Activated naive CD4-positive, alpha-beta T cell treated with anti-CD3 and anti-CD28 coated beads, Interleukin-2, amount 50 U/mL, for 24 hours (primary cell): ENCODE measurements around the gene HLTF.
A peak's percentile ranks its signal among the peaks of the same experiment; 100 is the strongest.

ENCODE experiments used
- H3K27ac Mint-ChIP-seq: one replicate; pipeline ENCODE4 v1.8.0; 2021; ENCODE audit warnings: mild to moderate bottlenecking, mixed read lengths
- H3K27me3 Mint-ChIP-seq: one replicate; pipeline ENCODE4 v1.8.0; 2021; ENCODE audit warnings: mixed read lengths
- H3K36me3 Mint-ChIP-seq: one replicate; pipeline ENCODE4 v1.8.0; 2021; ENCODE audit warnings: mixed read lengths
- H3K4me1 Mint-ChIP-seq: one replicate; pipeline ENCODE4 v1.8.0; 2021; ENCODE audit warnings: mixed read lengths
- H3K4me3 Mint-ChIP-seq: one replicate; pipeline ENCODE4 v1.8.0; 2021; ENCODE audit warnings: mild to moderate bottlenecking, mixed read lengths
- H3K9me3 Mint-ChIP-seq: one replicate; pipeline ENCODE4 v1.8.0; 2021; ENCODE audit warnings: mixed read lengths

Gene HLTF

DNA sequence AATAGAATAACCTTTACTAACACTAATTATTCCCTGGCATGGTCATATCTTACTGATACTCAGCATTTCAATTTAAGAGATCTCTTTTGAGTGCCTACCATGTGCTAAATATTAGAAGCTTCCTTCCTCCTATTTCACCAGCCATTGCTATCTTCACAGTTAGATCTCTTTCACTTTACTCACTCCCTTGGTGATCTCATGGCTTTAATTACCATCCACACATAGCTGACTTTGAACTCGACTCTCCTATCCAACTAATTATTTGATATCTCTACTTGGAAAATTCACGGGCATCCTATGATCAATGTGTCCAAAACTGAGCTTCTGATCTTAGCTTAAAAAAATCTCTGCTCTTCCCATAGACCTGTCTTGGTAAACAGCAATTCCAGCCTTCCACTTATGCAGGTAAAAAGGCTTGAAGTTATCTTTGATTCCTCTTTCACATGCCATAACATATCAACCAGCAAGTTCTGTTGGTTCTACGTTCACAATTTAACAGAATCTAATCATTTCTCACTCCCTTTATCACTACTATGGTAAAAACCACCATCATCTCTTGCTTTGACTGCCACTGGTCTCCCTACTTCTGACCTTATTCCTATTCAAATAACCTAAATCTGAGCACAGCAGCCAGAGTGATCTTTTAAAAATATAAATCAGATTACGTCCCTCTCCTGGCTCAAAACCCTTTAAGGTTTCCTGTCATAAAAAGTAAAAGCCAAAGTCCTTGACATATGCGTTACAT lies 41.8 kb downstream of the HLTF start:
- H3K27me3 Mint-ChIP-seq, result no peaks in the 10 kb centered on the region
- peaks cover 29% of the 10 kb centered on the region for H3K4me1 Mint-ChIP-seq
- H3K4me3 Mint-ChIP-seq, result no peak overlapping the region
- no peaks in the 10 kb centered on the region for H3K9me3 Mint-ChIP-seq
- H3K27ac Mint-ChIP-seq, result peak overlapping the region; percentile 33
- H3K36me3 Mint-ChIP-seq, result peaks cover 39% of the 10 kb centered on the region

DNA sequence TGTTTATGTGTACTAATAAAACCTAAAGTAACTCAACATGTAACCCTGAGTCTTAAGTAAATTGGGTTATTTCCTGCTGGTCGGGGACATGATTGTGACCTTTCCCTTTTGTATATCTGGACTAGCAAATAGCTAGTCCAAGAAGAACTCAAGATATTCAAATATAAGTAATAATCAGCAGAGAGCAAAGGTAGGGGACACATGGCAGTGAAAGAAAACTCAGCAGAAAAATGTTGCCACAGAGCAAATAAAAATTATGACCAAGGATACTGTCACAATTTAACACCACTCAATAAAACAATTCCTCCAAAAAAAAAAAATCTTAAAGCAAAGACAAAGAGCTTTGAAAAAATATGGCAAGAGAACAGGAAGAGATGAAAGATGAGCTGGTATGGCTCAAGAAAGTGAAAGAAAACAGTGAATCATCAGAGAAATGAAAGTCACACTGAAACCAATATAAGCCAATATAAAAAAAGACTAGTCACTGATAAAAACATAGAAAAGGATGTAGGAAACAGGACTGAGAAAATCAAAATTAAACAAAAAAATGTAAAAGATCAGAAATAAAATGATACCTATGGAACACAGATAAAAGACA lies 43.4 kb downstream of the HLTF start:
- Mint-ChIP-seq H3K27ac (peak overlapping the region; percentile 56), H3K4me3 (peak overlapping the region; percentile 28), H3K27me3 (no peaks in the 10 kb centered on the region), H3K36me3 (peaks cover 38% of the 10 kb centered on the region), H3K4me1 (peaks cover 29% of the 10 kb centered on the region), H3K9me3 (no peaks in the 10 kb centered on the region)

DNA sequence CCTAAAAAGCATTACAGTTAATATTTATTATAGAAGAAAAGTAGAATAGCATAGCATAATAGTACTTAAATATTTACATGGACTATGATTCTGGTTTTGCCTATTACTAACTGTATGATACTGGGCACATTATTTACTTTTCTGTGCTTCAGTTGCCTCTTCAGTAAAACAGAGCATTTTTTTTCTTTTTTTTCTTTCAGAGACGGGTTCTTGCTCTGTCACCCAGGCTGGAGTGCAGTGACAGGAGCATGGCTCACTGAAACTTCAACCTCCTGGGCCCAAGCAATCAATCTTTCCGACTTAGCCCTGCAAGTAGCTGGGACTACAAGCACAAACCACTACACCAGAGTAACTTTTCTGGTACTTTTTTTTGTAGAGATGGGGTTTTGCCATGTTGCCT lies 48.0 kb downstream of the HLTF start:
- Mint-ChIP-seq H3K27ac (no peak overlapping the region), H3K27me3 (no peaks in the 10 kb centered on the region), H3K4me1 (peaks cover 16% of the 10 kb centered on the region), H3K36me3 (peaks cover 15% of the 10 kb centered on the region), H3K9me3 (no peaks in the 10 kb centered on the region), H3K4me3 (no peak overlapping the region)

DNA sequence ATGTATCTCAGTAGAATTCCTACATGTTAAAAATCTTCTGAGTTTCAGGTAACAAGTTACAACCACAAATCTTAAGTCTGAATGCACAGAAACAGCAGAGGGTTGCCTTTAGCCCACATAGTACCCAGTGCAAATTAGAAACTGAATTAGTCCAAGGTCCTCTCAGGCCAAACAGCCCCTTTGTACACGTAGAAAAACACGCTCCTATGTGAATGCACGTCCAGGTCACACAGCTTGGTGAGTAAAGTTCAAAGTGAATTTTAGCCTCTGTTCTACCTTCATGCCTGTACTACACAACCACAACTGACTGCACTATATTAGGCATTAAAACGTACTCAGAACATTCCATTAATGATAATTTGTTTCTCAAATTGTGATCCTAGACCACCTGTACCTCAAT lies 48.6 kb downstream of the HLTF start:
- no peaks in the 10 kb centered on the region for H3K9me3 Mint-ChIP-seq
- no peak overlapping the region for H3K4me3 Mint-ChIP-seq
- H3K27me3 Mint-ChIP-seq, result no peaks in the 10 kb centered on the region
- H3K36me3 Mint-ChIP-seq, result peaks cover 13% of the 10 kb centered on the region
- H3K4me1 Mint-ChIP-seq, result peaks cover 10% of the 10 kb centered on the region
- H3K27ac Mint-ChIP-seq, result no peak overlapping the region

DNA sequence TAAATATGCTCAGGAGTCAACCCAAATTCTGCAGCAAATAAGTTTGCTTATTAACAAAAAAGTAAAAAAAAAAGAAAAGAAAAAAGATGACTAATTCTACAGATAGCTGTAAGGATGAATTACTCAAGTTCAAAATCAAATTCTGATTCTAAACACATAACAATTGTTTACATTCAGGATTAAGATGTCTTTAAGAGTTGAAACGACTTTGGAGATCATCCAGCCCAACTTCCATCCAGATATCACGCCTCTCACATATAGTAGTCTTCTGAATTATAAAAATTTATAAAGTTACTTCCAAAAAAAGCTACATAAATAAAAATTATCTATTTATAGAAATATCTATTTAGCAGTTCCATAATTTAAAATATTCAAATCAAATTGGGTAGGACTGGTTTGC lies 55.2 kb downstream of the HLTF start:
- Mint-ChIP-seq H3K9me3 (no peaks in the 10 kb centered on the region), H3K27me3 (no peaks in the 10 kb centered on the region), H3K4me3 (no peak overlapping the region), H3K4me1 (no peaks in the 10 kb centered on the region), H3K36me3 (peaks cover 6% of the 10 kb centered on the region), H3K27ac (no peak overlapping the region)

DNA sequence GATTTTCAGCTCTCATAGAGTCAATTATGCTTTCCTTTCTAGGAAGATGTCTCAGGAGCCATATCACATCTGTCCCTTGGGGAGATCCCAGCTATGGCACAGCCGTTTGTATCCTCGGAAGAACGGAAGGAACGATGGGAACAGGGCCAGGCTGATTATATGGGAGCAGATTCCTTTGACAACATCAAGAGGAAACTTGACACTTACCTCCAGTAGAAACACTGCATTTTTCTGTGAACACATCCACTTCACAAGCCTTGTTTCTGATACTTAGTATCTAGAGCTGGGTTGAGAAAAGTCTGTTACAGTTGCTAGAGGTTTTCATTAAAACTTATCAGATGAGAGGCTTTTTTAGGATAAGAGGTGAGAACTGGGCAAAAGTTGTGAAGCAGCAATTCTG lies 59.6 kb downstream of the HLTF start:
- peaks cover 20% of the 10 kb centered on the region for H3K36me3 Mint-ChIP-seq
- peaks cover 8% of the 10 kb centered on the region for H3K9me3 Mint-ChIP-seq
- H3K27ac Mint-ChIP-seq, result peak overlapping the region; percentile 68
- H3K4me3 Mint-ChIP-seq, result no peak overlapping the region
- H3K4me1 Mint-ChIP-seq, result no peaks in the 10 kb centered on the region
- no peaks in the 10 kb centered on the region for H3K27me3 Mint-ChIP-seq

DNA sequence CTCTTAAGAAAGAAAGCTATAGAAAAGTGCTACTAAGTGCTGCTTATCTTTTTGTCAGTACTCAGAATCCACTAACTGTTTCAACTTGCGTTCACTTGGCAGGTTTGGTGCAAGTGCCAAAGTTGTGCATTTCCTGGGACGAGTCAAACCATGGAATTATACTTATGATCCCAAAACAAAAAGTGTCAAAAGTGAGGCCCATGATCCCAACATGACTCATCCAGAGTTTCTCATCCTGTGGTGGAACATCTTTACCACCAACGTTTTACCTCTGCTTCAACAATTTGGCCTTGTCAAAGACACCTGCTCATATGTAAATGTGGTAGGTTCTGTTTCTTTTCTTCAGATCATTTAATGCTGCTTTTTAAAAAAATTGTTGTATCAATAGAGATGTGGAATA lies 62.4 kb downstream of the HLTF start:
- Mint-ChIP-seq H3K9me3 (peaks cover 8% of the 10 kb centered on the region), H3K36me3 (peaks cover 25% of the 10 kb centered on the region), H3K4me1 (peaks cover 3% of the 10 kb centered on the region)

DNA sequence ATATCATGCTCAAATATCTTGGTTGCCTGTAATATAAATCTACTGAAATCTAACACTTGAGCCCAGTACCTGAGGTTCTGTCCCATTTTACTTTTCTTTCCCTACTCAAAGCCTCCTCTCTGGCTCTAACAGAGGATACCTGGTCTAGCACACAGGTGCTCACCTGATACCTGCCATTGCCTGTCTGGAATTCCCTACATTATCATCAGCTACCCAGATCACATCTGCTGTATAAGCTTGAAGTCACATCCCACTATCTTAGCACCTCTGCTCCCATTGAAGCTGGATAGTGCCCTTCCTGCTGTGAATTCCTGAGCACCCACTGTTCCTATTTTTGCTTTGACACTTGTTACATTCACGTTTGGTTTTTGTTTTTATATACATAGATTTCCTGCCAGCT lies 64.5 kb downstream of the HLTF start:
- H3K4me3 Mint-ChIP-seq, result no peak overlapping the region

More for the DNA sequence above, 62.4 kb downstream of the HLTF start:
- H3K27ac Mint-ChIP-seq, result no peak overlapping the region
- H3K4me3 Mint-ChIP-seq, result no peak overlapping the region
- no peaks in the 10 kb centered on the region for H3K27me3 Mint-ChIP-seq

DNA sequence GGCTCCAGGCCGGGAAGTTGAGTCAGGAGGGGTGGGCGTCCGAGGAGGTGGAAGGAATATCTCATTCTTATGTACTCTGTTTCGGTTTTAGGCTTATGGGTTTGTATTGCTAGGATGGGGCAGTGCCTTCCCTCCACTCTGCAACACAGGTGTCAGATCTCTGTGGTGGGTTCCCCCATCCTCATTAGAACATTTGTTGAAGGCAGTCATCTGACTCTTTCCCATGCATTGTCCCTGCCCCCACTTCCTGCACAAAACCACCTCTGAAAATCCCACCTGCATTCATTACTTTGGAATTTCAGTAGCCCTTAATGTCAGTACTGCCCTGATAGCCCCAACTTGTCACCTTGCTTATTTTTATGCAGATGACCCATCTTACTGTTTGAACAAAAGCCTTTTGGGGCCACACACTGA lies 65.5 kb downstream of the HLTF start:
- no peaks in the 10 kb centered on the region for H3K27me3 Mint-ChIP-seq
- H3K36me3 Mint-ChIP-seq, result peaks cover 23% of the 10 kb centered on the region
- H3K4me1 Mint-ChIP-seq, result peaks cover 3% of the 10 kb centered on the region
- H3K27ac Mint-ChIP-seq, result no peak overlapping the region
- no peak overlapping the region for H3K4me3 Mint-ChIP-seq
- H3K9me3 Mint-ChIP-seq, result peaks cover 8% of the 10 kb centered on the region

More for the DNA sequence above, 64.5 kb downstream of the HLTF start:
- H3K27ac Mint-ChIP-seq, result no peak overlapping the region
- peaks cover 25% of the 10 kb centered on the region for H3K36me3 Mint-ChIP-seq
- no peaks in the 10 kb centered on the region for H3K27me3 Mint-ChIP-seq
- peaks cover 3% of the 10 kb centered on the region for H3K4me1 Mint-ChIP-seq
- peaks cover 8% of the 10 kb centered on the region for H3K9me3 Mint-ChIP-seq

DNA sequence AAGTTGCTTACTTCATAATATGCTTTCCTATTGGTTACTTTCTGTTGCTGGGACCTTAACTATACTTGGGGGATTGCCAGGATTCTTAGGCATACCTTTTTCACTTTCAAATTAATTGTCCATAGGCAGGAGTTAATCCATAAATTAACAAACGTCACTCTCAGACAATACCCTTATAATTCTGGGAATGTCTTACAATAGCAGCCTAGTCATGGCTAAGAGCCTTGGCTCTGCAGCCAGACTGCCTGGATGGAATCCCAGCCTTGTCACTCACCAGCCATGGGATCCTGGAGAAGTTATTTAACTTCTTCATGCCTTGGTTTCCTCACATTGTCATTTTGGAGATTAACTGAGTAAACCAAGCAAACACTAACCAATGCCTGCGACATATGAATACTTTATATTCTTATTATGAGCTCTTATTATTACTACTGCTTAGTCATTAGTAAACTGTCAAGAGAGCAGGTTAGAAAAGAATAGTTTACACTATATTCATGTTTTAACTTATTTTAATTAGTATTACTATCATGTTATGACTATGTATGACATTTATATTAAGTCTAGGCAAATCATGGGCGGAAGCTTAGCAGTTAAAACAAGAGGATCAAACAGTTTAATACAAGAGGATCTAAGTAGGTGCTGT lies 66.0 kb downstream of the HLTF start:
- Mint-ChIP-seq H3K9me3 (peaks cover 8% of the 10 kb centered on the region), H3K4me3 (no peak overlapping the region), H3K27me3 (no peaks in the 10 kb centered on the region), H3K4me1 (peaks cover 5% of the 10 kb centered on the region), H3K27ac (no peak overlapping the region), H3K36me3 (peaks cover 27% of the 10 kb centered on the region)

DNA sequence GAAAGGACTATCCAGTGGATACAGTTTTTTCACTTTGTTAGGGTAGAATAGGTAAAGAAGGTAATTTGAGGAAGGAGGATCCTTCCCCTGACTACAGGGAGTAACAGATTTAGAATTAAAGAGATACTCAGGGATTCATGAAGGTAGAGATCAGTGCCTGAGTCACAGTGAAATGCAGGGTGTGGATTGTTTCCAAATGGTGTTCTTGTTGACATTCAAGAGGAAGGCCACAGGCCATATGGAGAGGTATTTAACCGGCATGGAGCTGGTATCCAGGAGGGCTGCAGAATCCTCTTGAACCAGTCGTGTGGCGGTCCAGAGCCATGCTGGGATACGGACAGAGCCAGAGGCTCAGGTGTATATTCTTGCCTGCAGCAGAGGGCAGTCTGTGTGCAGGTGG lies 66.8 kb downstream of the HLTF start:
- H3K36me3 Mint-ChIP-seq, result peaks cover 24% of the 10 kb centered on the region
- H3K27me3 Mint-ChIP-seq, result no peaks in the 10 kb centered on the region
- no peak overlapping the region for H3K4me3 Mint-ChIP-seq
- H3K27ac Mint-ChIP-seq, result no peak overlapping the region
- peaks cover 2% of the 10 kb centered on the region for H3K9me3 Mint-ChIP-seq
- H3K4me1 Mint-ChIP-seq, result peaks cover 8% of the 10 kb centered on the region

DNA sequence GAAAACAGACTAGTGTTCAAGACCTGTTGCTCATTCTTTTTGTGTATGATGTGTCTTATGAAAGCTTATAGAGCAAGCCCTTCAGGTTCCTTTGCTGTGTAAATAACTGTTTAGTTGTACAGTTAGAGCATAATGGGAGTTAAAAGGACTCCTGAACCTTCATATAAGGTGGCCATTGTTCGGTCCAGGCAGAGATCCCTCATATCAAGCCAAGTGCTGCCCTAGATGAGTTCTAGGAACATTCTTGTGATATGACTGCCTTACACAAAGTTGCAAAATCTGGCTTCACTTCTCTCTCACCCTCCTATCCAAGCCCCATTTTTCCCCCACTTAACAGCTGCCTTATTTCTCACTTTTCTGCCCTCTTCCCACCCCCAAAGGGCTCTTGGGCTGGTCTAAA lies 68.1 kb downstream of the HLTF start:
- H3K4me3 Mint-ChIP-seq, result no peak overlapping the region
- H3K27me3 Mint-ChIP-seq, result no peaks in the 10 kb centered on the region
- H3K36me3 Mint-ChIP-seq, result peaks cover 23% of the 10 kb centered on the region
- H3K27ac Mint-ChIP-seq, result peak overlapping the region; percentile 61
- peaks cover 8% of the 10 kb centered on the region for H3K4me1 Mint-ChIP-seq
- H3K9me3 Mint-ChIP-seq, result no peaks in the 10 kb centered on the region

DNA sequence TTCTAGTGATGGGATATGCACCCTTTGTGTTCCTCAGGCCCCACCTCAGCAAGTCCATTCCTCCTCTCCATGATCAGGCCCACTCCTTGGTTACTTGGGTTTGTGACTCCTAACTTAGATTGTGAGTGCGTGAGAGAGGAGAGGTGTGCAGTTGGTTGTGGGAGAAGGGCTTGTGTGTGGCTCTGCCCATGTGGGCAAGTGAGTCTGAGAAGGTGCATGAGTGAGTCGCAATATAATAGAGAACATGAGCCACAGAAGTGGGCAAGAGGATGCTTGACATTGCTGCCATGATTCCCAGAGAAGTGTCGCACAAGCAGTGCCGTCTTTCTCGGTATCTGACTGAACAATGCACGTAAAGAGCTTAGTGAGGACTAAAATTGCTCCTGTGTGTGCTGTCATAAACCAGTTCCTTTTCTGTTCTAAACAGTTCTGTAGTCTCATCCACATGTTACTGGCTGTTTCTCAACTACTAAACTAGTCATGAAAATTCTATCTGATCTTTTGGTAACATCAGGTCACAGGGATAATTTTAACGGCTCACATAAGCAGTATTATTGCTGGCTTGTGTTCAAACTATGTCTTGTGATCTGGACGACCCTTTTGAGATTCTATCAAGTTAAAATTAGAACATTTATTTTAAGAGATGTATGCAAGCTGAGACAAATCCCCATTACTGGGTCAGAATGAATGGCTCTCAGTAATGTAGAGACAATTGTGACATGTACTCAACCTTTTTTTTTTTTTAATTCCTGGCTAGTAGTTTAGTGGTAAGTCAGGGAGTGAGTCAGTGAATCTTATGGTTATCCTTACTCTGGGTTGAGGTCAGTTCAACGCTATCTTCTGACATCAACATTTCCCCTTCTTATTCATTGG lies 69.4 kb downstream of the HLTF start:
- no peak overlapping the region for H3K27ac Mint-ChIP-seq

DNA sequence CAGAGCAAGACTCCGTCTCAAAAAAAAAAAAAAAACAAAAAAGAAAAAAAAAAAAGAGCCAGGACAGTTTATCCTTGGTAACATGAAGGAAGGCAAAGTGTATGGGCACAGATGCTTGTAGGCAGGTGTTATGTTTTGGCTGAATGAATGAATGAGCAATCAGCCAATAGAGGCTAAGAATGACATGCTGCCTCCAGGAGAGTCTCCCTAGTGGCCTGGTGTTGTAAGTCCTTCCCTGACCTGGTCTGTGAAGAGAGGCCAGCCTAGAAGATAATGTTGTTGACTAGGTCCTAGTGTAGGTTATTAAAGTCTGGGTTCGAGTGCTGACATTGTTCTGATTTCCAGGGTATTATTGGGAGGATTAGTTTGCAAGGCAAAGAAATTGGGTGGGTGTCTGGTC lies 70.1 kb downstream of the HLTF start:
- Mint-ChIP-seq H3K27me3 (no peaks in the 10 kb centered on the region), H3K9me3 (no peaks in the 10 kb centered on the region), H3K4me1 (peaks cover 8% of the 10 kb centered on the region), H3K4me3 (no peak overlapping the region), H3K36me3 (peaks cover 22% of the 10 kb centered on the region), H3K27ac (no peak overlapping the region)

More for the DNA sequence above, 69.4 kb downstream of the HLTF start:
- H3K4me1 Mint-ChIP-seq, result peaks cover 8% of the 10 kb centered on the region
- no peaks in the 10 kb centered on the region for H3K9me3 Mint-ChIP-seq
- H3K27me3 Mint-ChIP-seq, result no peaks in the 10 kb centered on the region
- H3K4me3 Mint-ChIP-seq, result no peak overlapping the region
- H3K36me3 Mint-ChIP-seq, result peaks cover 20% of the 10 kb centered on the region

DNA sequence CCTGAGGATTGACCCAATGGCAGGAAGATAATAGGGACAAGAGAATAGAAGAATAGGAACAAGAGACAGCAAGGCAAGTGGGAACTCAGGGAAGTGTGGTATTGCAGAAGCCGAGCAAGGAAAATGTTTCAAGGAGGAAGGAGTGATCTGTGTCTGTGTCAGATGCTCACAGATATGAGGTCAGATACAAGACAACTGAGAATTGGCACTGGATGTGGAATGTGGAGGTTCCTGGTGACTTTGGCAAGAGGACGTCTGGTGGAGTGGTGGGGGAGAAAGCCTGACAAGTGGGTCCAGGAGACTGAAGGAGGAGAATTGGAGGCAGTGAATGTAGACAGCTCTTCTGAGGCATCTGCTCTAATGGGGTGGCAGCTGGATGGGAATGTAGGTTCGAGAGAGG lies 70.9 kb downstream of the HLTF start:
- Mint-ChIP-seq H3K4me1 (peaks cover 8% of the 10 kb centered on the region), H3K36me3 (peaks cover 26% of the 10 kb centered on the region), H3K4me3 (no peak overlapping the region), H3K9me3 (no peaks in the 10 kb centered on the region), H3K27ac (no peak overlapping the region), H3K27me3 (no peaks in the 10 kb centered on the region)
